HUES64 (cell line): ENCODE data around the gene PPFIA3. TPM values are rescaled to one million over a fixed set of nuclear protein-coding genes. Genes with fewer than 3 reads are reported as not detected.
"Not testable (repeated sequence)": the region's sequence is repeated elsewhere in the genome, so short reads cannot be mapped to it uniquely, and the experiment has no call there.

ENCODE experiments used
- H3K27ac ChIP-seq: 2 replicates; pipeline ENCODE4 v1.7.0; 2013; ENCODE audit warnings: low read depth, low read length, inconsistent platforms
- H3K27me3 ChIP-seq: 2 replicates; pipeline ENCODE4 v1.6.1; 2013; ENCODE audit warnings: mild to moderate bottlenecking, low read length; ENCODE audit not compliant: insufficient read depth
- H3K36me3 ChIP-seq: 2 replicates; pipeline ENCODE4 v1.6.1; 2013; ENCODE audit warnings: mild to moderate bottlenecking, low read length; ENCODE audit not compliant: insufficient read depth
- H3K4me1 ChIP-seq: 2 replicates; pipeline ENCODE4 v1.6.1; 2013; ENCODE audit warnings: mild to moderate bottlenecking, low read length, moderate library complexity; ENCODE audit not compliant: insufficient read depth
- H3K4me3 ChIP-seq: 2 replicates; pipeline ENCODE4 v1.5.1; 2013; ENCODE audit warnings: mild to moderate bottlenecking, low read length, moderate library complexity
- H3K9ac ChIP-seq: 2 replicates; pipeline ENCODE4 v1.6.1; 2013; ENCODE audit warnings: mild to moderate bottlenecking, low read depth, low read length
- H3K9me3 ChIP-seq: 2 replicates; pipeline ENCODE4 v1.6.1; 2013; ENCODE audit warnings: low read depth, low read length; ENCODE audit not compliant: insufficient read depth
- WGBS: fragments of 150-250, 120-280 bp; methylation state at CpG from one replicate; pipeline ENCODE4 v1.1.7; 2013; ENCODE audit warnings: missing lambda C conversion rate; 5-methylcytosine and 5-hydroxymethylcytosine counted together
- polyA plus RNA-seq, 2 experiments: library from polyadenylated mRNA; stranded (reverse); fragments of 50-300 nt; gene quantifications; one replicate each; pipeline ENCODE4 v1.2.3, GENCODE V29; 2013

The PPFIA3 gene
- polyA plus RNA-seq (2013, experiment 1 of 2): 12.0 TPM
- 19.0 TPM for polyA plus RNA-seq (2013, experiment 2 of 2)

DNA sequence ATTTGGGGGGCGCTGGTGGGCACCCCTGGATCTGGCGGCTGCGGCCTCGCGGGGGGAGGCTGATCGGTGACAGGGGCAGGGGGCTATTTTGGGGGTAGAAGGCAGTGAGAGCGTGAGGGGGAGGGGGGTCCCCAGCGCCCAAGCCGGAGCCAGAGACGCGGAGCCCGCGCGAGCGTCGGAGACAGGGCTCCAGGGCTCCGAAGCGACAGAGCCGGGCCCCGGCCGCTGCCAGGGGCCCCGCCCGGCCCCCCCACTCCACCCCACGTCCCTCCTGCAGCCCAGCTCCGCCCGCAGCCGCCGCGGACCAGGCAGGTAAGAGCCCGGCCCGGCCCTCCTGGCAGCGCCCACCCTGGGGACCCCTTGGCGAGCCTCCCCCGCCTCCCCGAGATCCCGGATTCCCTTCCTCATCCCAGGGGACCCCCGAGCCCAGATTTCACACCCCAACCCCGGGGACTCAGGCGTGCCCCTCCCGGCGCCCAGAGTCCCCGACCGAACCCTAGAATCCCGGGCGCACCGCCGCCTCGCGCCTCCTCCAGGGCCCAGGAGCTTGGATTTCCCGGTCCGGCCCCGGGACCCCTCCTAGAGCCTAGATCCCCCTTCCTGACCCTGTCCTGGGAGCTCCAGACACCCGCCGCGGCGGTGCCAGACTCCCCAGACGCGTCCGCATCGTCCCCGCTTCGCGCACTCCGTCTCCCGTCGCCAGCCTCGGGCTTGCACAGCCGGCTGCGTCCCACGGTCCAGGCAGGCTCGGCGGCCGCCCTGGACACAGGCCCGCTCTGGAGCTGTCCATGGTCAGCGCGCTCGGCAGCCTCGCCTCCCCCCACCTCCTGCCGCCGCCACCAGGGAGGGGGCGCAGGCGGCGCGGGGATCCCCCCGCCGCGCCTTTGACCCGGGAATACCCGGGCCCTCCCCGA is at the start of gene PPFIA3:
TSS of gene PPFIA3 (plus strand) at position 134 of the 914 bp plus-strand sequence. CDS start 8,330 bp downstream, outside the sequence.
- Histone ChIP-seq H3K27me3 (peaks cover 31% of the 10 kb centered on the region), H3K27ac (peak within 1 kb of the TSS; percentile 97), H3K4me1 (no peaks in the 10 kb centered on the region; the same call in 1 of the 2 replicates), H3K4me3 (peak within 1 kb of the TSS; percentile 94), H3K9ac (peak within 1 kb of the TSS; percentile 90), H3K36me3 (no peaks in the 10 kb centered on the region), H3K9me3 (no peaks in the 10 kb centered on the region)
- WGBS: 1% methylated on average over 88 of the region's 90 CpGs

GRCh38 chr19:49070416-49070815 is 48.9 kb upstream of the PPFIA3 start:
- WGBS: 92% methylated on average over 21 of the region's 21 CpGs
- Histone ChIP-seq H3K4me3 (no peak overlapping the region), H3K9ac (no peak overlapping the region), H3K27ac (no peak overlapping the region), H3K4me1 (peaks cover 10% of the 10 kb centered on the region; the same call in 1 of the 2 replicates), H3K27me3 (peaks cover 86% of the 10 kb centered on the region), H3K9me3 (no peaks in the 10 kb centered on the region), H3K36me3 (no peaks in the 10 kb centered on the region)

DNA sequence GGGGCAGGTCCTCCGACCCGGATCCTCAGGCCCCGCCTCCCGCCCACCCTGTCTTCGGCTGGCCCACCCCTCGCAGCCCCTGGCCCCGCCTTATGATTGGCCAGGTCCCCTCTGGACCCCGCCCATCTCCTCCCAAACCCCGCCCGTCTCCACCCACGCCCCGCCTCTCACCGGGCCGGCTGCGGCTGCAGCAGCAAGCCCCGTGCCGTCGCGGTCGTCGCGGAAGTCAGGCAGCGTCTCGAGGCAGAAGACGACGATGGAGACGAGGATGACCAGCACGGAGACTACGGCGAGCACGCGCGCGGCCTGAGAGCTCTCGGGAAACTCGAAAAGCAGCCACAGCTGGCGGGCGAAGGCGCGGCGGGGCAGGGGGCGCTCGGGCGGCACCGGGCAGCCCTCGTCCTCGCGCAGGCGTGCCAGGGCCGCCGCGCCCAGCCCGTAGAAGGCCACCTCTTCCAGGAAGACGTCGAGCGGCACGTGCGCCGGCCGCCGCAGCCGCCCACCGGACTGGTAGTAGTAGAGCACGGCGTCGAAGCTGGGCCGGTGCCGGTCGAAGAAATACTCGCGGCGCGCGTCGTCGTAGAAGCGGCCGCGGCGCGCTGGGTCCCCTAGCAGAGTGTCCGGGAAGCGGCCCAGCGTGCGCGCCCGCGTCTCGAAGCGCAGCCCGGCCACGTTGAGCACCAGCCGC is 47.3 kb upstream of the PPFIA3 start:
- WGBS: 16% methylated on average over 93 of the region's 93 CpGs
- H3K9ac ChIP-seq: no peak overlapping the region
- H3K27me3 ChIP-seq: peaks cover 70% of the 10 kb centered on the region
- no peaks in the 10 kb centered on the region for H3K4me1 ChIP-seq
- H3K36me3 ChIP-seq: no peaks in the 10 kb centered on the region
- H3K27ac ChIP-seq: no peak overlapping the region
- no peaks in the 10 kb centered on the region for H3K9me3 ChIP-seq
- peak overlapping the region; percentile 33; the same call in 1 of the 2 replicates for H3K4me3 ChIP-seq

GRCh38 chr19:49073514-49074378 is 45.6 kb upstream of the PPFIA3 start:
- Histone ChIP-seq H3K27me3 (peaks cover 58% of the 10 kb centered on the region), H3K9ac (no peak overlapping the region), H3K4me3 (no peak overlapping the region), H3K36me3 (no peaks in the 10 kb centered on the region), H3K27ac (no peak overlapping the region), H3K9me3 (no peaks in the 10 kb centered on the region), H3K4me1 (no peaks in the 10 kb centered on the region)
- 79% methylated on average over 21 of the region's 23 CpGs for WGBS

DNA sequence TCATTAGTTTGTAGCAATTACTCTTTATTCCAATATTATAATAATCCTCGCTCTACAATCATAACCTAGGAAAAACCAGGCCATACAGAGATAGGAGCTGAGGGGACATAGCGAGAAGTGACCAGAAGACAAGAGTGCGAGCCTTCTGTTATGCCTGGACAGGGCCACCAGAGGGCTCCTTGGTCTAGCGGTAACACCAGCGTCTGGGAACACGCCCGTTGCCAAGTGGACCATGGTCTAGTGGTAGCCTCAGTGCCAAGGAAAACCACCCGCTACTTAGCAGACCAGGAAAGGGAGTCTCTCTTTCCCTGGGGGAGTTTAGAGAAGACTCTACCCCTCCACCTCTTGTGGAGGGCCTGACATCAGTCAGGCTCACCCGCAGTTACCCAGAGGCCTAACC is 44.5 kb upstream of the PPFIA3 start:
- H3K36me3 ChIP-seq, H3K9me3 ChIP-seq, H3K27ac ChIP-seq, H3K4me1 ChIP-seq, H3K4me3 ChIP-seq, H3K9ac ChIP-seq: not testable (repeated sequence)
- WGBS: 25% methylated on average over 7 of the region's 9 CpGs
- H3K27me3 ChIP-seq: peaks cover 47% of the 10 kb centered on the region

DNA sequence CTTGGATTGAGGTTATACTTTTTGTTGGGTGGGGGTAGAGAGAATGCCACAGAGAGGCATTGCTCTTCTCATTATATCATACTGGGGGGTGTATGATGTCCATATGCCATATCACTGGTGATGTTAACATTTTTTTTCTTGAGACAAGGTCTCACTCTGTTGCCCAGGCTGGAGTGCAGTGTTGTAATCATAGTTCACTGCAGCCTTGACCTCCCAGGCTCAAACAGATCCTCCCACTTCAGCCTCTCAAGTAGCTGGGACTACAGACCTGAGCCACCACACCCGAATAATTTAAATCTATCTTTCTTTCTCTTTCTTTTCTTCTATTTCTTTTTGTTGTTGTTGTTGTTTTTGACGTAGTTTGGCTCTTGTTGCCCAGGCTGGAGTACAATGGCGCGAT is 39.0 kb upstream of the PPFIA3 start:
- H3K4me3 ChIP-seq: no peak overlapping the region
- H3K4me1 ChIP-seq: no peaks in the 10 kb centered on the region
- H3K27me3 ChIP-seq: 0 out of 2 replicates have a peak, but pooled peaks cover 4% of the 10 kb centered on the region
- H3K36me3 ChIP-seq: no peaks in the 10 kb centered on the region
- no peak overlapping the region for H3K9ac ChIP-seq
- WGBS: 90% methylated on average over 3 of the region's 4 CpGs
- no peak overlapping the region for H3K27ac ChIP-seq
- no peaks in the 10 kb centered on the region for H3K9me3 ChIP-seq

GRCh38 chr19:49081273-49081672 is 38.1 kb upstream of the PPFIA3 start:
- Histone ChIP-seq H3K27me3 (0 out of 2 replicates have a peak, but pooled peaks cover 4% of the 10 kb centered on the region), H3K9ac (no peak overlapping the region), H3K36me3 (peaks cover 1% of the 10 kb centered on the region; the same call in 1 of the 2 replicates), H3K9me3 (no peaks in the 10 kb centered on the region), H3K27ac (no peak overlapping the region), H3K4me1 (peaks cover 1% of the 10 kb centered on the region), H3K4me3 (no peak overlapping the region)
- WGBS: 80% methylated on average over 1 of the region's 1 CpG

DNA sequence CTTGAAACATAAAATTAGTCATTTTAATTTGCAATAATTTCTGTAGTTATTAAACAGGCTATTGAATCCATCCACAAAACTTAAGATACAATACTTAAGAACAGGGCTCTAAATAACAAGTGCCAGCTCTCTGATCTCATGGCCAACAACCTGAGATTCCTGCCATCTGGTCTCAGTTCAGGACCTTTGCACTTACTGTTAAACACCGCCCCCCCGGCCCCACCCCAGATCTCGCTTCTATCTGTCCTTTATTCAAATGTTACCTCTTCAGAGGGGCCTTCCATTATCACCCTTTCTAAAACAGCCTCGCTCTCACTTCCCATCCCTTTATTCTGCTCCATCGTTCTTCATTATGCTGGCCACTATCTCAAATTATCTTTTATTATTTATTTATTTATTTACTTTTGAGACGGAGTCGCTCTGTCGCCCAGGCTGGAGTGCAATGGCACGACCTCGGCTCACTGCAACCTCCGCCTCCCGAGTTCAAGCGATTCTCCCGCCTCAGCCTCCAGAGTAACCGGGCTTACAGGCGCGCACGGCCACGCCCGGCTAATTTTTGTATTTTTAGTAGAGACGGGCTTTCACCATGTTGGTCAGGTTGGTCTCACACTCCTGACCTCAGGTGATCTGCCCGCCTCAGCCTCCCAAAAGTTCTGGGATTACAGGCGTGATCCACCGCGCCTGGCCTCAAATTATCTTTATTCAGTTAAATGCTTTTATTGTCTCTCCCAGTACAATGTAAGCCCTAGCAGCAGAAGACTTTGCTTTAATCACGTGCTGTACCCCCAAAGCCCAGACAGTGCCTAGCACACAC is 34.9 kb upstream of the PPFIA3 start:
- Histone ChIP-seq H3K4me1 (peaks cover 3% of the 10 kb centered on the region), H3K27ac (no peak overlapping the region), H3K9me3 (no peaks in the 10 kb centered on the region), H3K36me3 (peaks cover 27% of the 10 kb centered on the region), H3K4me3 (peak overlapping the region; percentile 99), H3K9ac (peak overlapping the region; percentile 99), H3K27me3 (0 out of 2 replicates have a peak, but pooled peaks cover 4% of the 10 kb centered on the region)
- WGBS: 77% methylated on average over 26 of the region's 26 CpGs

- under 1% methylated on average over 89 of the region's 89 CpGs for WGBS
- Histone ChIP-seq H3K27me3 (0 out of 2 replicates have a peak, but pooled peaks cover 1% of the 10 kb centered on the region), H3K9me3 (no peaks in the 10 kb centered on the region), H3K9ac (peak within 1 kb of the TSS; percentile 99), H3K4me1 (peaks cover 3% of the 10 kb centered on the region), H3K27ac (peak within 1 kb of the TSS; percentile 98), H3K36me3 (peaks cover 33% of the 10 kb centered on the region), H3K4me3 (peak within 1 kb of the TSS; percentile 99)
These were observed 34.1 kb upstream of the PPFIA3 start, which contains the start of gene SNRNP70 for GRCh38 chr19:49085020-49085867. Gene SNRNP70 (plus strand): TSS chr19:49085451. CDS start chr19:49086415, 964 bp downstream.
